SK-N-SH (cell line): ENCODE measurements around the gene NUAK1. TPM values are rescaled to one million over a fixed set of nuclear protein-coding genes. Genes with fewer than 3 reads are reported as not detected.
A peak's percentile ranks its signal among the peaks of the same experiment; 100 is the strongest.

Experiments used
- CTCF ChIA-PET: fragments of 300-600, 350-600 bp; formaldehyde crosslinking; extraction: SDS; loops from one replicate; lab custom pipeline; 2021; lab: Yijun Ruan, JAX
- POLR2A ChIA-PET: fragments of 350-600 bp; sonication (Branson Sonifier 250); formaldehyde crosslinking; extraction: SDS; loops from one replicate; lab custom pipeline; 2020; ENCODE audit warnings: antibody characterized with exemption, inconsistent platforms; lab: Yijun Ruan, JAX
- DNase-seq: peaks from one replicate; pipeline ENCODE4 v3.0.0; 2012
- H2AFZ ChIP-seq: fragments of 200-600 bp; sonication (generic); 2 replicates; pipeline ENCODE4 v1.8.1; 2016; ENCODE audit warnings: antibody characterized with exemption, mild to moderate bottlenecking, low read depth
- H3F3A ChIP-seq: fragments of 200-600 bp; sonication (generic); replicated peaks from 2 replicates; pipeline ENCODE3; 2016; ENCODE audit warnings: antibody characterized with exemption, mild to moderate bottlenecking; ENCODE audit not compliant: insufficient read depth
- H3K27ac ChIP-seq, 2 experiments: fragments of 200-500 bp in 1 of 2; fragments of 200-600 bp in 1 of 2; sonication (Bioruptor generic) in 1 of 2; sonication (generic), shearing (Covaris generic) in 1 of 2; 2 replicates each; pipeline versions ENCODE4 v1.5.1 to v1.6.1; 2014 to 2016; ENCODE audit warnings: low read depth in 2 of 2, inconsistent platforms in 1 of 2, low read length in 1 of 2, mild to moderate bottlenecking in 1 of 2, mixed read lengths in 1 of 2
- H3K27me3 ChIP-seq: fragments of 200-600 bp; sonication (generic), shearing (Covaris generic); 2 replicates; pipeline ENCODE4 v1.6.1; 2016; ENCODE audit warnings: mixed run types; ENCODE audit not compliant: insufficient read depth
- H3K36me3 ChIP-seq, 2 experiments: fragments of 200-500 bp in 1 of 2; fragments of 200-600 bp in 1 of 2; sonication (Bioruptor generic) in 1 of 2; sonication (generic) in 1 of 2; replicated peaks in 1 of 2; 2 replicates each; pipeline versions ENCODE3 to v1.5.1; 2014 to 2016; ENCODE audit warnings: low read length in 1 of 2, mild to moderate bottlenecking in 1 of 2; ENCODE audit not compliant: insufficient read depth in 2 of 2, control insufficient read depth in 1 of 2
- H3K4me1 ChIP-seq, 2 experiments: fragments of 200-500 bp in 1 of 2; fragments of 200-600 bp in 1 of 2; sonication (Bioruptor generic) in 1 of 2; sonication (generic), shearing (Covaris generic) in 1 of 2; 2 replicates each; pipeline versions ENCODE4 v1.5.1 to v1.6.1; 2014 to 2016; ENCODE audit warnings: low read depth in 1 of 2, low read length in 1 of 2, mixed run types in 1 of 2; ENCODE audit not compliant: insufficient read depth in 2 of 2, control insufficient read depth in 1 of 2
- H3K4me2 ChIP-seq: fragments of 200-600 bp; sonication (generic), shearing (Covaris generic); 2 replicates; pipeline ENCODE4 v1.6.1; 2017; ENCODE audit warnings: mixed run types
- H3K4me3 ChIP-seq, 2 experiments: fragments of 200-500 bp in 1 of 2; fragments of 200-600 bp in 1 of 2; sonication (Bioruptor generic) in 1 of 2; sonication (generic), shearing (Covaris generic) in 1 of 2; 2 replicates each; pipeline versions ENCODE4 v1.5.1 to v1.8.1; 2014 to 2016; ENCODE audit warnings: low read depth in 2 of 2, inconsistent platforms in 1 of 2, low read length in 1 of 2, mild to moderate bottlenecking in 1 of 2, mixed read lengths in 1 of 2, moderate library complexity in 1 of 2
- H3K79me2 ChIP-seq: fragments of 200-600 bp; sonication (generic); 2 replicates; pipeline ENCODE4 v1.8.1; 2017; ENCODE audit warnings: mild to moderate bottlenecking; ENCODE audit not compliant: insufficient read depth
- H3K9ac ChIP-seq: fragments of 200-600 bp; sonication (generic); 2 replicates; pipeline ENCODE4 v1.6.1; 2017; ENCODE audit warnings: mixed run types
- H3K9me2 ChIP-seq: fragments of 200-600 bp; sonication (generic); 2 replicates; pipeline ENCODE4 v1.6.1; 2017; ENCODE audit warnings: mixed run types
- H3K9me3 ChIP-seq: fragments of 200-600 bp; sonication (generic); 2 replicates; pipeline ENCODE4 v1.6.1; 2017; ENCODE audit warnings: mixed run types, mild to moderate bottlenecking, moderate library complexity
- H4K20me1 ChIP-seq: fragments of 200-600 bp; sonication (generic); 2 replicates; pipeline ENCODE4 v1.6.1; 2017; ENCODE audit warnings: mild to moderate bottlenecking, mixed run types; ENCODE audit not compliant: insufficient read depth
- CHD2 ChIP-seq: fragments of 150-350 bp; IDR thresholded peaks from 2 replicates; pipeline ENCODE4 v1.6.1; 2018; ENCODE audit warnings: low read length; ENCODE audit not compliant: partially characterized antibody
- ELF1 ChIP-seq: IDR thresholded peaks from 2 replicates; pipeline ENCODE4 v1.4.0; 2012
- EP300 ChIP-seq, 2 experiments: IDR thresholded peaks; 2 replicates each; pipeline versions ENCODE4 v1.4.0 to v1.6.1; 2012; ENCODE audit warnings: borderline replicate concordance in 1 of 2, low read depth in 1 of 2, low read length in 1 of 2
- EZH2phosphoT487 ChIP-seq: fragments of 200-600 bp; sonication (generic); IDR thresholded peaks from 2 replicates; pipeline ENCODE4 v1.6.1; 2017; ENCODE audit warnings: low read depth, mixed run types, mild to moderate bottlenecking, antibody characterized with exemption, moderate library complexity, borderline replicate concordance
- FOXJ3 ChIP-seq: sonication (generic); formaldehyde crosslinking; IDR thresholded peaks from 2 replicates; pipeline ENCODE4 v1.5.1; 2020; ENCODE audit warnings: mild to moderate bottlenecking, missing genetic modification reagents
- GATA2 ChIP-seq: sonication (generic); formaldehyde crosslinking; IDR thresholded peaks from 2 replicates; pipeline ENCODE4 v1.5.0; 2020; ENCODE audit warnings: mild to moderate bottlenecking, missing genetic modification reagents
- JUND ChIP-seq: IDR thresholded peaks from 2 replicates; pipeline ENCODE4 v1.4.0; 2012
- MXI1 ChIP-seq: IDR thresholded peaks from 2 replicates; pipeline ENCODE4 v1.6.1; 2012; ENCODE audit warnings: mild to moderate bottlenecking, low read depth, low read length, improper control_type of control experiment
- RXRA ChIP-seq: IDR thresholded peaks from 2 replicates; pipeline ENCODE4 v1.4.0; 2012; ENCODE audit warnings: low read depth, mild to moderate bottlenecking, borderline replicate concordance
- SMC3 ChIP-seq: IDR thresholded peaks from 2 replicates; pipeline ENCODE4 v1.6.1; 2012; ENCODE audit warnings: low read depth, low read length, improper control_type of control experiment
- TAF1 ChIP-seq: IDR thresholded peaks from 2 replicates; pipeline ENCODE4 v1.6.1; 2012; ENCODE audit warnings: low read depth, mild to moderate bottlenecking, low read length, moderate library complexity, borderline replicate concordance
- YY1 ChIP-seq: IDR thresholded peaks from 2 replicates; pipeline ENCODE4 v1.4.0; 2012; ENCODE audit warnings: low read depth, mild to moderate bottlenecking
- WGBS: methylation state at CpG from one replicate; pipeline ENCODE4 v1.1.6; 2017; ENCODE audit warnings: low lambda C conversion rate; 5-methylcytosine and 5-hydroxymethylcytosine counted together
- polyA plus RNA-seq, 3 experiments: library from polyadenylated mRNA; depleted of rRNA; stranded (reverse); fragments of >200 nt; gene quantifications; 2 replicates each; pipeline ENCODE4 v1.2.3, GENCODE V29; 2012
- TF ChIP-seq, protein P1 (sequence below): IDR thresholded peaks from 2 replicates; pipeline ENCODE4 v1.4.0; 2012; ENCODE audit warnings: low read depth, borderline replicate concordance
- TF ChIP-seq, protein P2 (sequence below): IDR thresholded peaks from 2 replicates; pipeline ENCODE4 v1.4.0; 2012; ENCODE audit warnings: low read depth, borderline replicate concordance
- TF ChIP-seq, protein P3 (sequence below): IDR thresholded peaks from 2 replicates; pipeline ENCODE4 v1.6.1; 2012; ENCODE audit warnings: mild to moderate bottlenecking, low read depth, low read length, moderate library complexity
- TF ChIP-seq, protein P4 (sequence below): IDR thresholded peaks from 2 replicates; pipeline ENCODE4 v1.4.0; 2012; ENCODE audit warnings: low read depth

Gene NUAK1
- polyA plus RNA-seq, 1 of the 3 experiments (the other 2 are of a cell fraction), result 8.1 TPM

GRCh38 chr12:106130474-106131113, 8.2 kb downstream of the NUAK1 start:
- peaks cover 5% of the 10 kb centered on the region for H3F3A ChIP-seq
- TF ChIP-seq EZH2phosphoT487 (no peak), ELF1 (no peak), JUND (no peak), SMC3 (no peak), YY1 (no peak), GATA2 (CRISPR knock-in tag) (no peak), RXRA (no peak), TAF1 (no peak), CHD2 (no peak), MXI1 (no peak), EP300 (IDR thresholded peaks at IDR 0.05; ENCODE audit: borderline replicate concordance in 1 of 2, low read depth in 1 of 2, low read length in 1 of 2) (no peak), FOXJ3 (no peak)
- TF ChIP-seq, protein P1, sequence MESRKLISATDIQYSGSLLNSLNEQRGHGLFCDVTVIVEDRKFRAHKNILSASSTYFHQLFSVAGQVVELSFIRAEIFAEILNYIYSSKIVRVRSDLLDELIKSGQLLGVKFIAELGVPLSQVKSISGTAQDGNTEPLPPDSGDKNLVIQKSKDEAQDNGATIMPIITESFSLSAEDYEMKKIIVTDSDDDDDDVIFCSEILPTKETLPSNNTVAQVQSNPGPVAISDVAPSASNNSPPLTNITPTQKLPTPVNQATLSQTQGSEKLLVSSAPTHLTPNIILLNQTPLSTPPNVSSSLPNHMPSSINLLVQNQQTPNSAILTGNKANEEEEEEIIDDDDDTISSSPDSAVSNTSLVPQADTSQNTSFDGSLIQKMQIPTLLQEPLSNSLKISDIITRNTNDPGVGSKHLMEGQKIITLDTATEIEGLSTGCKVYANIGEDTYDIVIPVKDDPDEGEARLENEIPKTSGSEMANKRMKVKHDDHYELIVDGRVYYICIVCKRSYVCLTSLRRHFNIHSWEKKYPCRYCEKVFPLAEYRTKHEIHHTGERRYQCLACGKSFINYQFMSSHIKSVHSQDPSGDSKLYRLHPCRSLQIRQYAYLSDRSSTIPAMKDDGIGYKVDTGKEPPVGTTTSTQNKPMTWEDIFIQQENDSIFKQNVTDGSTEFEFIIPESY, result no peak
- TF ChIP-seq, protein P2, sequence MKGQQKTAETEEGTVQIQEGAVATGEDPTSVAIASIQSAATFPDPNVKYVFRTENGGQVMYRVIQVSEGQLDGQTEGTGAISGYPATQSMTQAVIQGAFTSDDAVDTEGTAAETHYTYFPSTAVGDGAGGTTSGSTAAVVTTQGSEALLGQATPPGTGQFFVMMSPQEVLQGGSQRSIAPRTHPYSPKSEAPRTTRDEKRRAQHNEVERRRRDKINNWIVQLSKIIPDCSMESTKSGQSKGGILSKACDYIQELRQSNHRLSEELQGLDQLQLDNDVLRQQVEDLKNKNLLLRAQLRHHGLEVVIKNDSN, result no peak
- TF ChIP-seq, protein P3, sequence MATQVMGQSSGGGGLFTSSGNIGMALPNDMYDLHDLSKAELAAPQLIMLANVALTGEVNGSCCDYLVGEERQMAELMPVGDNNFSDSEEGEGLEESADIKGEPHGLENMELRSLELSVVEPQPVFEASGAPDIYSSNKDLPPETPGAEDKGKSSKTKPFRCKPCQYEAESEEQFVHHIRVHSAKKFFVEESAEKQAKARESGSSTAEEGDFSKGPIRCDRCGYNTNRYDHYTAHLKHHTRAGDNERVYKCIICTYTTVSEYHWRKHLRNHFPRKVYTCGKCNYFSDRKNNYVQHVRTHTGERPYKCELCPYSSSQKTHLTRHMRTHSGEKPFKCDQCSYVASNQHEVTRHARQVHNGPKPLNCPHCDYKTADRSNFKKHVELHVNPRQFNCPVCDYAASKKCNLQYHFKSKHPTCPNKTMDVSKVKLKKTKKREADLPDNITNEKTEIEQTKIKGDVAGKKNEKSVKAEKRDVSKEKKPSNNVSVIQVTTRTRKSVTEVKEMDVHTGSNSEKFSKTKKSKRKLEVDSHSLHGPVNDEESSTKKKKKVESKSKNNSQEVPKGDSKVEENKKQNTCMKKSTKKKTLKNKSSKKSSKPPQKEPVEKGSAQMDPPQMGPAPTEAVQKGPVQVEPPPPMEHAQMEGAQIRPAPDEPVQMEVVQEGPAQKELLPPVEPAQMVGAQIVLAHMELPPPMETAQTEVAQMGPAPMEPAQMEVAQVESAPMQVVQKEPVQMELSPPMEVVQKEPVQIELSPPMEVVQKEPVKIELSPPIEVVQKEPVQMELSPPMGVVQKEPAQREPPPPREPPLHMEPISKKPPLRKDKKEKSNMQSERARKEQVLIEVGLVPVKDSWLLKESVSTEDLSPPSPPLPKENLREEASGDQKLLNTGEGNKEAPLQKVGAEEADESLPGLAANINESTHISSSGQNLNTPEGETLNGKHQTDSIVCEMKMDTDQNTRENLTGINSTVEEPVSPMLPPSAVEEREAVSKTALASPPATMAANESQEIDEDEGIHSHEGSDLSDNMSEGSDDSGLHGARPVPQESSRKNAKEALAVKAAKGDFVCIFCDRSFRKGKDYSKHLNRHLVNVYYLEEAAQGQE, result no peak
- TF ChIP-seq, protein P4, sequence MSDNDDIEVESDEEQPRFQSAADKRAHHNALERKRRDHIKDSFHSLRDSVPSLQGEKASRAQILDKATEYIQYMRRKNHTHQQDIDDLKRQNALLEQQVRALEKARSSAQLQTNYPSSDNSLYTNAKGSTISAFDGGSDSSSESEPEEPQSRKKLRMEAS, result no peak
- CTCF ChIA-PET, result interaction anchor here (1.3 kb wide), 1 partner anchor 710 kb away, joined by 3 read pairs; no protein-coding TSS in a partner anchor

More at GRCh38 chr12:106130474-106131113, 8.2 kb downstream of the NUAK1 start:
- Histone ChIP-seq H4K20me1 (peaks cover 79% of the 10 kb centered on the region), H3K27me3 (no peaks in the 10 kb centered on the region), H3K4me1 (peaks cover 17 to 35% of the 10 kb centered on the region in 2 experiments), H3K9me3 (no peaks in the 10 kb centered on the region), H2AFZ (no peak overlapping the region), H3K36me3 (peaks cover 0 to 2% of the 10 kb centered on the region in 2 experiments), H3K4me2 (no peak overlapping the region), H3K4me3 (no peak overlapping the region), H3K79me2 (peaks cover 100% of the 10 kb centered on the region), H3K27ac (peak overlapping the region in 1 of 2 experiments; percentile 47; a peak in 1 of 4 replicates), H3K9ac (no peak overlapping the region), H3K9me2 (no peaks in the 10 kb centered on the region)
- POLR2A ChIA-PET, result no interaction called here
- DNase-seq, result no peak
- WGBS, result 74% methylated on average over 4 of the region's 8 CpGs
